Dendritic cell treated with granulocyte-macrophage colony-stimulating factor and Interleukin-4, amounts not matched to agents 40 ng/mL and 50 ng/mL, for 4 days (primary cell): ENCODE data around the gene C10orf120.

ENCODE experiments used
- H3K27ac Mint-ChIP-seq: one replicate; pipeline ENCODE4 v1.8.0; 2022; ENCODE audit warnings: mild to moderate bottlenecking, mixed read lengths
- H3K27me3 Mint-ChIP-seq: one replicate; pipeline ENCODE4 v1.8.0; 2022; ENCODE audit warnings: mild to moderate bottlenecking, mixed read lengths
- H3K36me3 Mint-ChIP-seq: one replicate; pipeline ENCODE4 v1.8.0; 2022; ENCODE audit warnings: low read depth, mixed read lengths
- H3K4me1 Mint-ChIP-seq: one replicate; pipeline ENCODE4 v1.8.0; 2022; ENCODE audit warnings: low read depth, mixed read lengths
- H3K4me3 Mint-ChIP-seq: one replicate; pipeline ENCODE4 v1.8.0; 2022; ENCODE audit warnings: mild to moderate bottlenecking, moderate library complexity, mixed read lengths
- H3K9me3 Mint-ChIP-seq: one replicate; pipeline ENCODE4 v1.8.0; 2022; ENCODE audit warnings: mixed read lengths
- intact Hi-C: fragments of 100-400 bp; cut with micrococcal nuclease; formaldehyde crosslinking; loops from one replicate; pipeline ENCODE4 v1.15.0; 2022

The C10orf120 gene

DNA sequence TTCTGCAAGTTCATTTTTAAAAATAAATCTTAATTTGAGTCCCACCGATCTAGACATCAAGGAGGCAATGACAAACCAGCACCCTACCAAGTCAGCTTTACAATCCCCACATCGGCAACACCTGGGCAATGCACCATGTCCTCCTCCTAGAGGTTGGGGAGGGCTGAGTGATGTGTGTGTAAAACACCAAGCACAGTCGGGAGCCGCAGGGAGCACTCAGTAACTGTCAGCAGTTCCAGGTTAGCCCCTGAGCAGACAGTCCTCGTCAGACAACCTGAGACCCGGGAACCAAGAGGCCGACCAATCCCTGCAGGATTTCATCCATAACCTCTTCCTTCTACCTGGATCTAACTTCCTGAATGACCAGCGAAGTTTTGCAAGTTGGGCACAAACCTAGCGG is 15.9 kb upstream of the C10orf120 start:
- intact Hi-C loops: no loop called here
- H3K27me3 Mint-ChIP-seq: peaks cover 3% of the 10 kb centered on the region
- H3K27ac Mint-ChIP-seq: no peak overlapping the region
- no peaks in the 10 kb centered on the region for H3K4me1 Mint-ChIP-seq
- H3K4me3 Mint-ChIP-seq: no peak overlapping the region
- no peaks in the 10 kb centered on the region for H3K36me3 Mint-ChIP-seq
- H3K9me3 Mint-ChIP-seq: no peaks in the 10 kb centered on the region

DNA sequence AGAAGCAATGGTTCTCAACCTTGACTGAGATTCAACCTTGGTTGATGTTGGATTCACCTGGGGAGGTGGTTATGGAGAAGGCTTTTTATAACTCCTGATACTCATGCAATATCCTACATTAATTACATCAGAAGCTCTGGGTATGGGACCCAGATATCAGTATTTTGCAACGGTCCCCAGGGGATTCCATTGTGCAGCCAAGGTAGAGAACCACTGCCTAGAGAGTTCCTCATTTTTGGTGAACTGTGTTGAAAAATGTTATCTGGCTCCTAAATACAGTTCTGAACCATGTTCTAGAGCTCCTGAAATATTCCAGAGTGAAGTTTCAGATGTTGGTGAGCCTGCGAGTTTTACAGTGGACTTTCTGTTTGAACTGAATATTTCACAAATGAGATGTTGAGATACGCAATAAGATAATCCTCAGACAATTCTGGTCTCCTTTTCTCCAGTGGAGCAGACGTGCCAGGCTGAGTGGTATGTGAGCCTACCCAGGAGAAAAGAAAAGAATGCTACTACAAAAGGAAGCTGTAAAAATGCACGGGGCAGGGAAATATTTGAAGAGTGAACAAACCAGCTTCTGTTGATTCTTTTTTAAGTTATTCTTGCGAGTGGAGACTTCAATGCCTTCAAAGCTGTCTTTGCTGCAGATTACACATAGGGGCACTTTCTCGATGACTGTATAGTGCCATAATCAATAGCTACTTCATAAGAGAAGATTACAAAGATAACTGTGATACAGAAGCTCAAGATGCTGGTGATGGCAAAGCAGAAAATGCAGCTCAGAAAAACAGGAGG is 13.6 kb upstream of the C10orf120 start:
- Mint-ChIP-seq H3K4me1 (no peaks in the 10 kb centered on the region), H3K27ac (no peak overlapping the region), H3K9me3 (no peaks in the 10 kb centered on the region), H3K27me3 (peaks cover 8% of the 10 kb centered on the region), H3K36me3 (no peaks in the 10 kb centered on the region), H3K4me3 (no peak overlapping the region)
- intact Hi-C loops: no loop called here

GRCh38 chr10:122710576-122710975 is 10.9 kb upstream of the C10orf120 start:
- H3K27me3 Mint-ChIP-seq: peaks cover 7% of the 10 kb centered on the region
- H3K36me3 Mint-ChIP-seq: no peaks in the 10 kb centered on the region
- no peaks in the 10 kb centered on the region for H3K9me3 Mint-ChIP-seq
- intact Hi-C loops: no loop called here
- no peaks in the 10 kb centered on the region for H3K4me1 Mint-ChIP-seq
- no peak overlapping the region for H3K4me3 Mint-ChIP-seq
- H3K27ac Mint-ChIP-seq: no peak overlapping the region

DNA sequence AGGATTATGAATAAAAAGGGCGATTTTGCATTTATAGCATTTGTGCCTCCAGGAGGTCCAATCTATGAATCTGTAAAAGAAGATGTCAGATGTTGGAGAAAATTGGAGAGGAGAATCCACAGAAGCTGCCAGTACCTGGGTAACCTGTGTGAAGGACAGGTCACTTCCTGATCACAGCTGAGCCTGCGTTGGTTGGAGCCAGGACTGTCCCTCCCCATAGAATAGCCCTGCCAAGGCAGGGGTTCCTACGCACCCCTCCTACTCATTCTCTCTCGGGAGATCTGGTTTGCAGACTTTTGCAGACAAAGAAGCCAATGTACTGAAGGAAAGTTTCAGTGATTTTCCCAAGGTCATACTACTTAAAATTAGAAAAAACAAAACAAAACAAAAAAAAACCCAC is 10.3 kb upstream of the C10orf120 start:
- intact Hi-C loops: no loop called here
- no peaks in the 10 kb centered on the region for H3K36me3 Mint-ChIP-seq
- H3K9me3 Mint-ChIP-seq: no peaks in the 10 kb centered on the region
- no peak overlapping the region for H3K27ac Mint-ChIP-seq
- H3K4me3 Mint-ChIP-seq: no peak overlapping the region
- no peaks in the 10 kb centered on the region for H3K4me1 Mint-ChIP-seq
- peaks cover 6% of the 10 kb centered on the region for H3K27me3 Mint-ChIP-seq

DNA sequence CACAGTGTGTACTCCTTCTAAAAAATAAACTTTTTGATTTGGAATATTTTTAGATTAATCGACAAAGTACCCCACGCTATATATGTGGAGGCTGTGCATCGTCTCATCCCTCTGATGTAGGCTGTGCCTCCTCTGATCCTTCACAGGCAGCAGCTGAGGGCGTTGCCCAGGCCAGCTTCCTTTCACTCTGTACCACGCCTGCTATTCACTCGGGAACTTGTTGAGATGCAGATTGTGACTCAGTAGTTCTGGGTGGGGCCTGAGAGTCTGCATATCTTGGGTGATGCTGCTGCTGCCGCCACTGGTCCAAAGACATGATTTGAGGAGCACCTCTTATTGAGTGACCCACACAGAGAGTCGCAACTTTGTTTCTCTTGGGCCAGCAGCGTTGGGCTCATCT is 7.9 kb upstream of the C10orf120 start:
- H3K4me1 Mint-ChIP-seq: no peaks in the 10 kb centered on the region
- intact Hi-C loops: no loop called here
- no peak overlapping the region for H3K4me3 Mint-ChIP-seq

GRCh38 chr10:122706947-122707346 is 7.3 kb upstream of the C10orf120 start:
- Mint-ChIP-seq H3K4me3 (no peak overlapping the region), H3K27me3 (peaks cover 6% of the 10 kb centered on the region), H3K36me3 (no peaks in the 10 kb centered on the region), H3K9me3 (no peaks in the 10 kb centered on the region), H3K4me1 (no peaks in the 10 kb centered on the region), H3K27ac (no peak overlapping the region)
- intact Hi-C loops: no loop called here

More for the DNA sequence above, 7.9 kb upstream of the C10orf120 start:
- no peaks in the 10 kb centered on the region for H3K36me3 Mint-ChIP-seq
- H3K27me3 Mint-ChIP-seq: peaks cover 6% of the 10 kb centered on the region
- H3K27ac Mint-ChIP-seq: no peak overlapping the region
- no peaks in the 10 kb centered on the region for H3K9me3 Mint-ChIP-seq

GRCh38 chr10:122706467-122706866 is 6.8 kb upstream of the C10orf120 start:
- Mint-ChIP-seq H3K27me3 (peaks cover 6% of the 10 kb centered on the region), H3K4me3 (no peak overlapping the region), H3K36me3 (no peaks in the 10 kb centered on the region), H3K9me3 (no peaks in the 10 kb centered on the region), H3K27ac (no peak overlapping the region), H3K4me1 (no peaks in the 10 kb centered on the region)
- intact Hi-C loops: no loop called here

DNA sequence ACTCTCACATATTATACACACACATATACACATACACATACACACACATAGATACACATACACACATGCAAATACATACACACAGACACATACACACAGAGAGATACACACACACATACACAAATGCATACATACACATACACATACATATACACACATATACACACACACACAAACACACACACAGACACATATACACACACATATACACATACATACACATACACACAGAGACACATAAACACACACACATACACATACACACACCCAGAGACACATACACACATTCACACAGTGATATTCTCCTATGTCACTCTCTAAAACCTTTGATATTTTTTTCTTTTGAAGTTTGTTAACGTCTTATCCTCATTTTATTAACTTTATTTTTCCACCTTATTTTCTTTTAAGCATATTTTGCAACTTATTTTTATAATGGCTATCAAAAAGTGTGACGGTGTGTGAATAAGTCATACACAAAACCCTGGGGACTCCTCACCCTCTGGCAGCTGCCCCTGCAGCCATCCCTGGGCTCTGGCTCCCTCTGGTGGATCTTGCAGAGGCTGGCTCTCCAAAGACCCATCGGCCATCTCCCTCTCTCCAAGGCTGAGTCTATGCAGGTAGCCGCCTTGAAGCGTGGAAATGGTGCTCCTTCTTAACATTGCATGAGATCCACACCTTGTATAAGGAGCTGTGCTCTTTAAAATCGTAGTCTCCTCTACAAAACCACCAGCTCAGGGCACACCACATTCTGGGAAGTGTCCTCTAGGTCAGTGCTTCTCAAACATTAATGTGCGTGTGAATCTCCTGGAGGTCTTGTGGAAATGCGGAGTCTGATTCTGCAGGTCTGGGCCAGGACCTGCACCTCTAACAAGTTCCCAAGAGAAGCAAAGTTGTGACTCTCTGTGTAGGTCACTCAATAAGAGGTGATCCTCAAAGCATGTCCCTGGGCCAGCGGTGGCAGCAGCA is 4.1 kb upstream of the C10orf120 start:
- intact Hi-C loops: no loop called here
- Mint-ChIP-seq H3K4me1 (no peaks in the 10 kb centered on the region), H3K4me3 (no peak overlapping the region), H3K36me3 (no peaks in the 10 kb centered on the region), H3K9me3 (no peaks in the 10 kb centered on the region), H3K27ac (no peak overlapping the region), H3K27me3 (no peaks in the 10 kb centered on the region)

- H3K4me3 Mint-ChIP-seq: no peak overlapping the region
- no peaks in the 10 kb centered on the region for H3K4me1 Mint-ChIP-seq
- intact Hi-C loops: no loop called here
- H3K27me3 Mint-ChIP-seq: no peaks in the 10 kb centered on the region
- no peaks in the 10 kb centered on the region for H3K36me3 Mint-ChIP-seq
- no peak overlapping the region for H3K27ac Mint-ChIP-seq
- H3K9me3 Mint-ChIP-seq: no peaks in the 10 kb centered on the region
Observed at GRCh38 chr10:122702275-122702674, 2.6 kb upstream of the C10orf120 start.

- Mint-ChIP-seq H3K27ac (no peak overlapping the region), H3K36me3 (no peaks in the 10 kb centered on the region), H3K27me3 (no peaks in the 10 kb centered on the region), H3K4me3 (no peak overlapping the region), H3K4me1 (no peaks in the 10 kb centered on the region), H3K9me3 (no peaks in the 10 kb centered on the region)
- intact Hi-C loops: no loop called here
Observed at GRCh38 chr10:122701652-122702051, 2.0 kb upstream of the C10orf120 start.

- Mint-ChIP-seq H3K9me3 (no peaks in the 10 kb centered on the region), H3K4me3 (no peak overlapping the region), H3K27me3 (no peaks in the 10 kb centered on the region), H3K4me1 (no peaks in the 10 kb centered on the region), H3K27ac (no peak overlapping the region), H3K36me3 (no peaks in the 10 kb centered on the region)
- intact Hi-C loops: no loop called here
Observed at GRCh38 chr10:122696687-122697086, 3.0 kb downstream of the C10orf120 start.

GRCh38 chr10:122692744-122693143 is 6.9 kb downstream of the C10orf120 start:
- no peaks in the 10 kb centered on the region for H3K9me3 Mint-ChIP-seq
- intact Hi-C loops: no loop called here
- no peaks in the 10 kb centered on the region for H3K4me1 Mint-ChIP-seq
- no peaks in the 10 kb centered on the region for H3K36me3 Mint-ChIP-seq
- no peaks in the 10 kb centered on the region for H3K27me3 Mint-ChIP-seq
- no peak overlapping the region for H3K4me3 Mint-ChIP-seq
- H3K27ac Mint-ChIP-seq: no peak overlapping the region

- Mint-ChIP-seq H3K4me1 (no peaks in the 10 kb centered on the region), H3K9me3 (no peaks in the 10 kb centered on the region), H3K27ac (no peak overlapping the region), H3K36me3 (no peaks in the 10 kb centered on the region), H3K27me3 (no peaks in the 10 kb centered on the region), H3K4me3 (no peak overlapping the region)
- intact Hi-C loops: no loop called here
Observed at GRCh38 chr10:122689146-122689820, 10.4 kb downstream of the C10orf120 start.
